ENCODE data around the gene CBFA2T3.

GRCh38 chr16:88885693-88886280, 91.2 kb downstream of the CBFA2T3 start:
- TF ChIP-seq, protein P1, sequence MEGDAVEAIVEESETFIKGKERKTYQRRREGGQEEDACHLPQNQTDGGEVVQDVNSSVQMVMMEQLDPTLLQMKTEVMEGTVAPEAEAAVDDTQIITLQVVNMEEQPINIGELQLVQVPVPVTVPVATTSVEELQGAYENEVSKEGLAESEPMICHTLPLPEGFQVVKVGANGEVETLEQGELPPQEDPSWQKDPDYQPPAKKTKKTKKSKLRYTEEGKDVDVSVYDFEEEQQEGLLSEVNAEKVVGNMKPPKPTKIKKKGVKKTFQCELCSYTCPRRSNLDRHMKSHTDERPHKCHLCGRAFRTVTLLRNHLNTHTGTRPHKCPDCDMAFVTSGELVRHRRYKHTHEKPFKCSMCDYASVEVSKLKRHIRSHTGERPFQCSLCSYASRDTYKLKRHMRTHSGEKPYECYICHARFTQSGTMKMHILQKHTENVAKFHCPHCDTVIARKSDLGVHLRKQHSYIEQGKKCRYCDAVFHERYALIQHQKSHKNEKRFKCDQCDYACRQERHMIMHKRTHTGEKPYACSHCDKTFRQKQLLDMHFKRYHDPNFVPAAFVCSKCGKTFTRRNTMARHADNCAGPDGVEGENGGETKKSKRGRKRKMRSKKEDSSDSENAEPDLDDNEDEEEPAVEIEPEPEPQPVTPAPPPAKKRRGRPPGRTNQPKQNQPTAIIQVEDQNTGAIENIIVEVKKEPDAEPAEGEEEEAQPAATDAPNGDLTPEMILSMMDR (IDR thresholded peaks at IDR 0.05; ENCODE audit: insufficient read depth, low read length): no peak
- TF ChIP-seq POLR2AphosphoS5 (IDR thresholded peaks at IDR 0.05; ENCODE audit: low read depth) (no peak), SPI1 (IDR thresholded peaks at IDR 0.05; ENCODE audit: borderline replicate concordance, low read depth) (no peak), GABPA (IDR thresholded peaks at IDR 0.05; ENCODE audit: low read depth) (no peak)
- TF ChIP-seq, protein P2, sequence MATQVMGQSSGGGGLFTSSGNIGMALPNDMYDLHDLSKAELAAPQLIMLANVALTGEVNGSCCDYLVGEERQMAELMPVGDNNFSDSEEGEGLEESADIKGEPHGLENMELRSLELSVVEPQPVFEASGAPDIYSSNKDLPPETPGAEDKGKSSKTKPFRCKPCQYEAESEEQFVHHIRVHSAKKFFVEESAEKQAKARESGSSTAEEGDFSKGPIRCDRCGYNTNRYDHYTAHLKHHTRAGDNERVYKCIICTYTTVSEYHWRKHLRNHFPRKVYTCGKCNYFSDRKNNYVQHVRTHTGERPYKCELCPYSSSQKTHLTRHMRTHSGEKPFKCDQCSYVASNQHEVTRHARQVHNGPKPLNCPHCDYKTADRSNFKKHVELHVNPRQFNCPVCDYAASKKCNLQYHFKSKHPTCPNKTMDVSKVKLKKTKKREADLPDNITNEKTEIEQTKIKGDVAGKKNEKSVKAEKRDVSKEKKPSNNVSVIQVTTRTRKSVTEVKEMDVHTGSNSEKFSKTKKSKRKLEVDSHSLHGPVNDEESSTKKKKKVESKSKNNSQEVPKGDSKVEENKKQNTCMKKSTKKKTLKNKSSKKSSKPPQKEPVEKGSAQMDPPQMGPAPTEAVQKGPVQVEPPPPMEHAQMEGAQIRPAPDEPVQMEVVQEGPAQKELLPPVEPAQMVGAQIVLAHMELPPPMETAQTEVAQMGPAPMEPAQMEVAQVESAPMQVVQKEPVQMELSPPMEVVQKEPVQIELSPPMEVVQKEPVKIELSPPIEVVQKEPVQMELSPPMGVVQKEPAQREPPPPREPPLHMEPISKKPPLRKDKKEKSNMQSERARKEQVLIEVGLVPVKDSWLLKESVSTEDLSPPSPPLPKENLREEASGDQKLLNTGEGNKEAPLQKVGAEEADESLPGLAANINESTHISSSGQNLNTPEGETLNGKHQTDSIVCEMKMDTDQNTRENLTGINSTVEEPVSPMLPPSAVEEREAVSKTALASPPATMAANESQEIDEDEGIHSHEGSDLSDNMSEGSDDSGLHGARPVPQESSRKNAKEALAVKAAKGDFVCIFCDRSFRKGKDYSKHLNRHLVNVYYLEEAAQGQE (IDR thresholded peaks at IDR 0.05; ENCODE audit: insufficient replicate concordance, low read depth): no peak

Data from HL-60 (cell line).